ENCODE measurements around the gene CECR2.

DNA sequence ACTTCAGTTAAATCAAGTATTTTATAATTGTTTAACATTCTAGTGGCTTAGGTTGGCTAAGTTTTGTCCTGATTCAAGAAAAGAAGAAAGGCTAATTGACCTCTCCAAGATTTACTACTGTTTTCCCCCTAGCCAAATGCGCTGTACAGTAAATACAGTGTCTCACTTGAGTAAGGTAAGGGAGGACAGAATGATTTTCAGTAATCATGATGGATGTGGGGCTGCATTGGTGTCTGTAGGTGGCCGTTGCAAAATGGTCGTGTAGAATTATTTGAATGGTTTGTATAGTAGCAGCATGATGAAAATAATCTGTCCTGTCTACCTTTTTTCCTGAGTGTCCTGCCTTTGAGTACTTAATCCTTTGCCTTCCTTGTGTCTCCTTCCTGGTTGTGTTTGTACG, 4.6 kb downstream of the CECR2 start:
- no peak for TF ChIP-seq CTCF (IDR thresholded peaks at IDR 0.05 in 2 of 3, conservative IDR thresholded peaks at IDR 0.05 in 1 of 3; ENCODE audit: control insufficient read depth in 2 of 3, extremely low read depth in 1 of 3, insufficient read depth in 1 of 3, low read depth in 3 of 3, low read length in 3 of 3)
- TF ChIP-seq POLR2AphosphoS5 (IDR thresholded peaks at IDR 0.05; ENCODE audit: low read length): no peak
- TF ChIP-seq, protein P1, sequence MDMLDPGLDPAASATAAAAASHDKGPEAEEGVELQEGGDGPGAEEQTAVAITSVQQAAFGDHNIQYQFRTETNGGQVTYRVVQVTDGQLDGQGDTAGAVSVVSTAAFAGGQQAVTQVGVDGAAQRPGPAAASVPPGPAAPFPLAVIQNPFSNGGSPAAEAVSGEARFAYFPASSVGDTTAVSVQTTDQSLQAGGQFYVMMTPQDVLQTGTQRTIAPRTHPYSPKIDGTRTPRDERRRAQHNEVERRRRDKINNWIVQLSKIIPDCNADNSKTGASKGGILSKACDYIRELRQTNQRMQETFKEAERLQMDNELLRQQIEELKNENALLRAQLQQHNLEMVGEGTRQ (IDR thresholded peaks at IDR 0.05; ENCODE audit: borderline replicate concordance, low read depth, low read length): no peak
- TF ChIP-seq CBFB (IDR thresholded peaks at IDR 0.05; ENCODE audit: low read depth): no peak
- TF ChIP-seq, protein P2, sequence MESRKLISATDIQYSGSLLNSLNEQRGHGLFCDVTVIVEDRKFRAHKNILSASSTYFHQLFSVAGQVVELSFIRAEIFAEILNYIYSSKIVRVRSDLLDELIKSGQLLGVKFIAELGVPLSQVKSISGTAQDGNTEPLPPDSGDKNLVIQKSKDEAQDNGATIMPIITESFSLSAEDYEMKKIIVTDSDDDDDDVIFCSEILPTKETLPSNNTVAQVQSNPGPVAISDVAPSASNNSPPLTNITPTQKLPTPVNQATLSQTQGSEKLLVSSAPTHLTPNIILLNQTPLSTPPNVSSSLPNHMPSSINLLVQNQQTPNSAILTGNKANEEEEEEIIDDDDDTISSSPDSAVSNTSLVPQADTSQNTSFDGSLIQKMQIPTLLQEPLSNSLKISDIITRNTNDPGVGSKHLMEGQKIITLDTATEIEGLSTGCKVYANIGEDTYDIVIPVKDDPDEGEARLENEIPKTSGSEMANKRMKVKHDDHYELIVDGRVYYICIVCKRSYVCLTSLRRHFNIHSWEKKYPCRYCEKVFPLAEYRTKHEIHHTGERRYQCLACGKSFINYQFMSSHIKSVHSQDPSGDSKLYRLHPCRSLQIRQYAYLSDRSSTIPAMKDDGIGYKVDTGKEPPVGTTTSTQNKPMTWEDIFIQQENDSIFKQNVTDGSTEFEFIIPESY (IDR thresholded peaks at IDR 0.05): no peak
- no peak for TF ChIP-seq SP1 (IDR thresholded peaks at IDR 0.05; ENCODE audit: low read depth, low read length)
- no peak for TF ChIP-seq EZH2 (IDR thresholded peaks at IDR 0.05; ENCODE audit: borderline replicate concordance, control insufficient read depth, low read depth, low read length)
- no peak for TF ChIP-seq HDAC6 (IDR thresholded peaks at IDR 0.05; ENCODE audit: unreplicated experiment)
- TF ChIP-seq POLR2A (IDR thresholded peaks at IDR 0.05; ENCODE audit: low read depth, low read length): no peak
- no peak for TF ChIP-seq JUNB (IDR thresholded peaks at IDR 0.05)
- TF ChIP-seq ETV6 (conservative IDR thresholded peaks at IDR 0.05 in 1 of 2, IDR thresholded peaks at IDR 0.05 in 1 of 2; ENCODE audit: borderline replicate concordance in 1 of 2, low read depth in 1 of 2): no peak
